Measurements from ENCODE around the gene DPYD. TPM values are rescaled to one million over a fixed set of nuclear protein-coding genes. Genes with fewer than 3 reads are reported as not detected.

The DPYD gene
- total RNA-seq, 1 experiment from 2014 or later: 12.8 TPM

DNA sequence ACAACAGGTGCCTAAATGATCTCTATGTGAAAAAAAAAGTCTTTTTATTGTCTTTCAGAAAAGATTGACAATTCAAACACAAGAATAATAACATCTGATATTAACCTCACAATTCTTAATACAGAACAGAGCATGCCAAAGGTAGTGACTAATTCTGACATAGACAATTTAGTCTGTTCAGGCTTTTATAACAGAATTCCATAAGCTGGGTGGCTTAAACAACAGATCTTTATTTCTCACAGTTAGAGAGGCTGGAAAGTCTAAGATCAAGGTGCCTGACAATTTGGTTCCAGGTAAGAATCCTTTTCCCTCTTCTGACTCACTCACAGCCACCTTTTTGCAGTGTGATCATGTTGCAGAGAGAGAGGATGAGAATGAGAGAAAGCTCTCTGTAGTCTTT is 27.0 kb downstream of the DPYD start:
- intact Hi-C loops (cut with micrococcal nuclease): no loop called here
- H3K4me3 ChIP-seq (ENCODE audit: low read length): no peak overlapping the region
- DNase-seq (peak; percentile 39), ATAC-seq (peak; percentile 80)
- no TSS peak for BruUV-seq (replicated peaks)
- TF ChIP-seq, protein P1, sequence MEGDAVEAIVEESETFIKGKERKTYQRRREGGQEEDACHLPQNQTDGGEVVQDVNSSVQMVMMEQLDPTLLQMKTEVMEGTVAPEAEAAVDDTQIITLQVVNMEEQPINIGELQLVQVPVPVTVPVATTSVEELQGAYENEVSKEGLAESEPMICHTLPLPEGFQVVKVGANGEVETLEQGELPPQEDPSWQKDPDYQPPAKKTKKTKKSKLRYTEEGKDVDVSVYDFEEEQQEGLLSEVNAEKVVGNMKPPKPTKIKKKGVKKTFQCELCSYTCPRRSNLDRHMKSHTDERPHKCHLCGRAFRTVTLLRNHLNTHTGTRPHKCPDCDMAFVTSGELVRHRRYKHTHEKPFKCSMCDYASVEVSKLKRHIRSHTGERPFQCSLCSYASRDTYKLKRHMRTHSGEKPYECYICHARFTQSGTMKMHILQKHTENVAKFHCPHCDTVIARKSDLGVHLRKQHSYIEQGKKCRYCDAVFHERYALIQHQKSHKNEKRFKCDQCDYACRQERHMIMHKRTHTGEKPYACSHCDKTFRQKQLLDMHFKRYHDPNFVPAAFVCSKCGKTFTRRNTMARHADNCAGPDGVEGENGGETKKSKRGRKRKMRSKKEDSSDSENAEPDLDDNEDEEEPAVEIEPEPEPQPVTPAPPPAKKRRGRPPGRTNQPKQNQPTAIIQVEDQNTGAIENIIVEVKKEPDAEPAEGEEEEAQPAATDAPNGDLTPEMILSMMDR (conservative IDR thresholded peaks at IDR 0.05; ENCODE audit: low read depth, low read length): no peak
- TF ChIP-seq EZH2phosphoT487 (IDR thresholded peaks at IDR 0.05; ENCODE audit: borderline replicate concordance, low read length) (no peak), EZH2 (IDR thresholded peaks at IDR 0.05; ENCODE audit: low read length, unreplicated experiment) (no peak)
- no peak overlapping the region for H3K27ac ChIP-seq (ENCODE audit: low read length)
- ChIA-PET CTCF (no interaction called here), POLR2A (ENCODE audit: unreplicated experiment) (no interaction called here)
- no peaks in the 10 kb centered on the region for H3K79me2 ChIP-seq (ENCODE audit: low read length)
- peaks cover 11% of the 10 kb centered on the region for H3K4me1 ChIP-seq (ENCODE audit: insufficient read depth, low read length)
- H3F3A ChIP-seq (ENCODE audit: low read length, unreplicated experiment): no peaks in the 10 kb centered on the region
- H3K9me2 ChIP-seq (replicated peaks; ENCODE audit: low read length): no peaks in the 10 kb centered on the region
- H3K9ac ChIP-seq (ENCODE audit: low read length): no peak overlapping the region
- no peaks in the 10 kb centered on the region for H4K20me1 ChIP-seq (ENCODE audit: low read length)
- no peaks in the 10 kb centered on the region for H3K9me3 ChIP-seq (ENCODE audit: low read length)
- H3K36me3 ChIP-seq (ENCODE audit: low read depth, low read length): no peaks in the 10 kb centered on the region; the same call in 1 of the 2 replicates
- H3K4me2 ChIP-seq (ENCODE audit: low read length): no peak overlapping the region
- H3K27me3 ChIP-seq (ENCODE audit: low read length): no peaks in the 10 kb centered on the region
- no peak overlapping the region for H2AFZ ChIP-seq (ENCODE audit: low read length)

DNA sequence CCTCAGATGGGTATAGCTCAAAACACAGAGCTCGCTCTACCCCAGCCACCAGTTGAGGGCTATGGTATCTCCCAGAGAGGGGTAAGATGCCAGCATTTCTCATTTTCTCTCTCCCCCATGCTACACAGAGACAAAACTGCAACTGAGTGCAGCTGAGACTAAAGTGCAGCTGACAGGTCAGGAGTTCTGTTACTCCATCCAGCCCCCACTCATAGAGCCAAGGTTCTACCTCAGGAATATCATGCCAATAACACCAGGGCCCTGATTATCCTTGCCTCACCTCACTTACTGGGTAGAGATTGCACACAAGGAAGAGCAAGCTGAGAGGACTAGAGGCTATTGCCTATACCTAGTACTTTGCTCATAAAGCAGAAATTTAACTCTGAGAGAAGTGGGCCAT is 34.6 kb downstream of the DPYD start:
- no peaks in the 10 kb centered on the region for H3K4me1 ChIP-seq (ENCODE audit: insufficient read depth, low read length)
- DNase-seq (no peak), ATAC-seq (no peak)
- H3K9me2 ChIP-seq (replicated peaks; ENCODE audit: low read length): no peaks in the 10 kb centered on the region
- no TSS peak for BruUV-seq (replicated peaks)
- H3K79me2 ChIP-seq (ENCODE audit: low read length): no peaks in the 10 kb centered on the region
- no peaks in the 10 kb centered on the region for H3K27me3 ChIP-seq (ENCODE audit: low read length)
- no peaks in the 10 kb centered on the region for H3F3A ChIP-seq (ENCODE audit: low read length, unreplicated experiment)
- no peak overlapping the region for H3K9ac ChIP-seq (ENCODE audit: low read length)
- no peak overlapping the region for H2AFZ ChIP-seq (ENCODE audit: low read length)
- H3K4me3 ChIP-seq (ENCODE audit: low read length): no peak overlapping the region
- ChIA-PET POLR2A (ENCODE audit: unreplicated experiment) (no interaction called here), CTCF (no interaction called here)
- intact Hi-C loops (cut with micrococcal nuclease): no loop called here
- TF ChIP-seq, protein P1 (conservative IDR thresholded peaks at IDR 0.05; ENCODE audit: low read depth, low read length): no peak
- TF ChIP-seq EZH2phosphoT487 (IDR thresholded peaks at IDR 0.05; ENCODE audit: borderline replicate concordance, low read length) (no peak), EZH2 (IDR thresholded peaks at IDR 0.05; ENCODE audit: low read length, unreplicated experiment) (no peak)
- H3K27ac ChIP-seq (ENCODE audit: low read length): no peak overlapping the region
- H3K4me2 ChIP-seq (ENCODE audit: low read length): no peak overlapping the region
- H3K9me3 ChIP-seq (ENCODE audit: low read length): no peaks in the 10 kb centered on the region
- peaks cover 8% of the 10 kb centered on the region; the same call in 1 of the 2 replicates for H3K36me3 ChIP-seq (ENCODE audit: low read depth, low read length)
- H4K20me1 ChIP-seq (ENCODE audit: low read length): no peaks in the 10 kb centered on the region

GRCh38 chr1:97883823-97884222 is 37.0 kb downstream of the DPYD start:
- no peaks in the 10 kb centered on the region for H3K4me1 ChIP-seq (ENCODE audit: insufficient read depth, low read length)
- no peak overlapping the region for H3K4me2 ChIP-seq (ENCODE audit: low read length)
- no TSS peak for BruUV-seq (replicated peaks)
- H3F3A ChIP-seq (ENCODE audit: low read length, unreplicated experiment): no peaks in the 10 kb centered on the region
- H3K9me2 ChIP-seq (replicated peaks; ENCODE audit: low read length): no peaks in the 10 kb centered on the region
- no peaks in the 10 kb centered on the region for H4K20me1 ChIP-seq (ENCODE audit: low read length)
- no peak overlapping the region for H2AFZ ChIP-seq (ENCODE audit: low read length)
- no peaks in the 10 kb centered on the region for H3K27me3 ChIP-seq (ENCODE audit: low read length)
- H3K27ac ChIP-seq (ENCODE audit: low read length): no peak overlapping the region
- CTCF ChIA-PET: no interaction called here
- H3K9me3 ChIP-seq (ENCODE audit: low read length): no peaks in the 10 kb centered on the region
- POLR2A ChIA-PET (ENCODE audit: unreplicated experiment): interaction anchor here (0.6 kb wide), 1 partner anchor 34 kb away, joined by 5 read pairs; no protein-coding TSS in a partner anchor
- intact Hi-C loops (cut with micrococcal nuclease): no loop called here
- no peaks in the 10 kb centered on the region for H3K79me2 ChIP-seq (ENCODE audit: low read length)
- H3K4me3 ChIP-seq (ENCODE audit: low read length): no peak overlapping the region
- no peak for TF ChIP-seq EZH2 (IDR thresholded peaks at IDR 0.05; ENCODE audit: low read length, unreplicated experiment)
- TF ChIP-seq EZH2phosphoT487 (IDR thresholded peaks at IDR 0.05; ENCODE audit: borderline replicate concordance, low read length): no peak
- TF ChIP-seq, protein P1 (conservative IDR thresholded peaks at IDR 0.05; ENCODE audit: low read depth, low read length): no peak
- no peak overlapping the region for H3K9ac ChIP-seq (ENCODE audit: low read length)
- DNase-seq: no peak
- peaks cover 8% of the 10 kb centered on the region; the same call in 1 of the 2 replicates for H3K36me3 ChIP-seq (ENCODE audit: low read depth, low read length)
- no peak for ATAC-seq

All from PC-3 (cell line).